Natural killer cell (primary cell): Measurements from ENCODE around the gene TNFAIP8L3. TPM values are rescaled to one million over a fixed set of nuclear protein-coding genes. Genes with fewer than 3 reads are reported as not detected.
A peak's percentile ranks its signal among the peaks of the same experiment; 100 is the strongest.

Source experiments
- ATAC-seq, 3 donors: fragments of 150-1000 bp in 2 of 3; fragments of 200-7000 bp in 1 of 3; cut with Tn5 transposase; 1 replicate in 1 of 3; 2 replicates in 2 of 3; pipeline ENCODE4 v1.10.0; 2021; ENCODE audit warnings: mild to moderate bottlenecking in 2 of 3, moderate library complexity in 2 of 3
- DNase-seq, 2 donors: peaks; one replicate each; pipeline versions ENCODE4 v3.0.0 to v3.0.0-alpha.2; 2013 to 2021; ENCODE audit warnings: mixed read lengths in 1 of 2
- H3K27ac ChIP-seq: one replicate; pipeline ENCODE4 v1.5.1; 2013; ENCODE audit warnings: mild to moderate bottlenecking, low read length
- H3K27me3 ChIP-seq: one replicate; pipeline ENCODE4 v1.6.1; 2013; ENCODE audit warnings: low read length; ENCODE audit not compliant: control insufficient read depth, insufficient read depth
- H3K36me3 ChIP-seq: one replicate; pipeline ENCODE4 v1.6.1; 2013; ENCODE audit warnings: low read length; ENCODE audit not compliant: control insufficient read depth, insufficient read depth
- H3K4me1 ChIP-seq: one replicate; pipeline ENCODE4 v1.6.1; 2013; ENCODE audit warnings: low read length; ENCODE audit not compliant: control insufficient read depth, insufficient read depth
- H3K4me3 ChIP-seq: one replicate; pipeline ENCODE4 v1.5.1; 2013; ENCODE audit warnings: low read length
- H3K9me3 ChIP-seq: one replicate; pipeline ENCODE4 v1.6.1; 2013; ENCODE audit warnings: low read length; ENCODE audit not compliant: control insufficient read depth, insufficient read depth
- H3K27ac Mint-ChIP-seq, 2 donors: one replicate each; pipeline ENCODE4 v1.8.0; 2022; ENCODE audit warnings: mild to moderate bottlenecking in 2 of 2, mixed read lengths in 2 of 2, moderate library complexity in 1 of 2
- H3K27me3 Mint-ChIP-seq, 2 donors: one replicate each; pipeline ENCODE4 v1.8.0; 2022; ENCODE audit warnings: low read depth in 2 of 2, mixed read lengths in 2 of 2
- H3K36me3 Mint-ChIP-seq: one replicate; pipeline ENCODE4 v1.8.0; 2022; ENCODE audit warnings: mixed read lengths
- H3K4me1 Mint-ChIP-seq, 2 donors: one replicate each; pipeline ENCODE4 v1.8.0; 2022; ENCODE audit warnings: mixed read lengths in 2 of 2
- H3K4me3 Mint-ChIP-seq: one replicate; pipeline ENCODE4 v1.8.0; 2022; ENCODE audit warnings: mild to moderate bottlenecking, moderate library complexity, mixed read lengths
- H3K9me3 Mint-ChIP-seq, 2 donors: one replicate each; pipeline ENCODE4 v1.8.0; 2022; ENCODE audit warnings: mixed read lengths in 2 of 2
- WGBS: methylation state at CpG from one replicate; pipeline ENCODE4 v1.1.7; 2013; ENCODE audit warnings: missing lambda C conversion rate; ENCODE audit not compliant: insufficient coverage; 5-methylcytosine and 5-hydroxymethylcytosine counted together
- intact Hi-C: fragments of 100-400 bp; cut with micrococcal nuclease; formaldehyde crosslinking; loops from one replicate; pipeline ENCODE4 v1.14.2; 2022
- total RNA-seq, 4 donors: library from RNA; stranded (reverse); fragments of 120-200 nt in 1 of 4; gene quantifications; one replicate each; pipeline versions ENCODE4 v1.2.3 to v1.2.4, GENCODE V29; 2013 to 2022
- TF ChIP-seq, protein P1 (sequence below): fragments of 200-600 bp; IDR thresholded peaks from one replicate; pipeline ENCODE4 v1.8.0; 2022; ENCODE audit warnings: antibody characterized with exemption

TNFAIP8L3 gene
- total RNA-seq, 3 donors from 2014 or later (not counting 1 experiment from before 2014, with no cell fraction given): not detected

DNA sequence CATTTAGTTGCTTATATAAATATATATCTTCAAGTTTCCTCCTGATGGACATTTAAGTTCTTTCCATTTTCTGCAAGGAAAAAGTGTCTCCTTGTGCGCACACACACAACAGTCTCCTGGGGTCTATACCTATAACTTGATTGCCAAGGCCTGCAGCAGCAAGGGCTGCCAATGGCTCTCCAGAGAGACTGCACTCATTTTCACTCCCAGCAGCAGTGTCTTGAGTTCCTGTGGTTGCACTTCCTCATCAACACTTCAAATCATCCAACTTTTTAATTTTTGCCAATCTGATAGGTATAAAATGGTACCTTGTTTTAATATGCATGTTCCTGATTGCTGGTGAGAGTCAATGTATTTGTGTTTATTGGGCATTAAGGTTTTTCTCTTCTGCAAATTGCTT is 23.1 kb downstream of the TNFAIP8L3 start:
- Histone ChIP-seq H3K4me3 (no peak overlapping the region), H3K36me3 (no peaks in the 10 kb centered on the region), H3K4me1 (peaks cover 6% of the 10 kb centered on the region), H3K9me3 (no peaks in the 10 kb centered on the region), H3K27ac (no peak overlapping the region), H3K27me3 (peaks cover 3% of the 10 kb centered on the region)
- Mint-ChIP-seq H3K4me1 (peaks cover 9 to 18% of the 10 kb centered on the region in 2 donors), H3K36me3 (no peaks in the 10 kb centered on the region), H3K27me3 (peaks cover 5 to 39% of the 10 kb centered on the region in 2 donors), H3K4me3 (no peak overlapping the region), H3K9me3 (no peaks in the 10 kb centered on the region), H3K27ac (no peak overlapping the region)
- 100% methylated on average over 1 of the region's 1 CpG for WGBS
- intact Hi-C loops: no loop called here
- DNase-seq (no peak), ATAC-seq (peak in 2 of 3 donors; percentile 31 to 45)
- TF ChIP-seq, protein P1, sequence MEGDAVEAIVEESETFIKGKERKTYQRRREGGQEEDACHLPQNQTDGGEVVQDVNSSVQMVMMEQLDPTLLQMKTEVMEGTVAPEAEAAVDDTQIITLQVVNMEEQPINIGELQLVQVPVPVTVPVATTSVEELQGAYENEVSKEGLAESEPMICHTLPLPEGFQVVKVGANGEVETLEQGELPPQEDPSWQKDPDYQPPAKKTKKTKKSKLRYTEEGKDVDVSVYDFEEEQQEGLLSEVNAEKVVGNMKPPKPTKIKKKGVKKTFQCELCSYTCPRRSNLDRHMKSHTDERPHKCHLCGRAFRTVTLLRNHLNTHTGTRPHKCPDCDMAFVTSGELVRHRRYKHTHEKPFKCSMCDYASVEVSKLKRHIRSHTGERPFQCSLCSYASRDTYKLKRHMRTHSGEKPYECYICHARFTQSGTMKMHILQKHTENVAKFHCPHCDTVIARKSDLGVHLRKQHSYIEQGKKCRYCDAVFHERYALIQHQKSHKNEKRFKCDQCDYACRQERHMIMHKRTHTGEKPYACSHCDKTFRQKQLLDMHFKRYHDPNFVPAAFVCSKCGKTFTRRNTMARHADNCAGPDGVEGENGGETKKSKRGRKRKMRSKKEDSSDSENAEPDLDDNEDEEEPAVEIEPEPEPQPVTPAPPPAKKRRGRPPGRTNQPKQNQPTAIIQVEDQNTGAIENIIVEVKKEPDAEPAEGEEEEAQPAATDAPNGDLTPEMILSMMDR: no peak

DNA sequence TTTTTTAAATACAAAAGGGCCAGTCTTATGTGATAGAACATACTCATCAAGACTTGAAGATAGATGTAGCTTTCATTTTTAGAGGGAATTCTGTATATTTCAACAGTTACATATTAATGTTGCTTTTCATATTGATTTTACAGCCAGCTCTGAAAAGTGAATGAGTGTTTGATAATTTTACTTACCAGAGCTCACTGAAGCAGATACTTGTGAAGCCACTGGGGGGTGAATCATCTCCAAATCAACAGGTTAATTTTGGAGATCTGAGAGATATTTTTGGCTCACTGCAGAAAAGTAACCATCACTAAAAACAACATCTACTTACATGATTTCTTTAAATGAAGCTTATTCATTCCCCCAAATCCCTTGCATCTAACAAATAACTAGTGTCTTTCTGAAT is 24.7 kb downstream of the TNFAIP8L3 start:
- no peaks in the 10 kb centered on the region for H3K36me3 Mint-ChIP-seq
- H3K27me3 ChIP-seq: peaks cover 5% of the 10 kb centered on the region
- intact Hi-C loops: no loop called here
- H3K4me3 Mint-ChIP-seq: no peak overlapping the region
- peaks cover 12 to 35% of the 10 kb centered on the region in 2 donors for H3K27me3 Mint-ChIP-seq
- ATAC-seq (no peak), DNase-seq (no peak)
- H3K9me3 Mint-ChIP-seq: no peaks in the 10 kb centered on the region
- H3K36me3 ChIP-seq: no peaks in the 10 kb centered on the region
- H3K27ac ChIP-seq: no peak overlapping the region
- H3K4me1 Mint-ChIP-seq: peaks cover 8 to 9% of the 10 kb centered on the region in 2 donors
- H3K4me1 ChIP-seq: no peaks in the 10 kb centered on the region
- H3K4me3 ChIP-seq: no peak overlapping the region
- H3K9me3 ChIP-seq: no peaks in the 10 kb centered on the region
- no peak overlapping the region for H3K27ac Mint-ChIP-seq
- TF ChIP-seq, protein P1: no peak

DNA sequence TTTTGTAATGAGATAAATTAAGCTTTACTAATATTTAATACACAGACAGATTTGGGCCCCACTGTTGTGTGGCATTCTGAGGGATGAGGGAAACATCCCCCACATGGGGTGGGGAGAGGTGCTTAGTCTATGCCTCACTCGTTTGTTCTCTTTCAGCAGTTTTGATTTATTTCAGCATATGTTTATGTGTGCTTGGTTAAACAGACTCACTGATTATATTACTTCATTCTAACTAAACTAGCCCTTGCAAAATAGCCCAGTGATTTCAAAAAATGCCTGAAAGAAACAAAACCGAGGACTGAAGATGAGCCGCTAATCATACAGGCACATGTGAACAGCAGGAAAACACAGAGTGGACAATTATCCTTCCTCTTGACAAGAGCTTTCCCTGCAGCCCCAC is 27.2 kb downstream of the TNFAIP8L3 start:
- Histone ChIP-seq H3K36me3 (no peaks in the 10 kb centered on the region), H3K4me1 (no peaks in the 10 kb centered on the region), H3K27ac (no peak overlapping the region), H3K4me3 (no peak overlapping the region), H3K27me3 (peaks cover 6% of the 10 kb centered on the region), H3K9me3 (no peaks in the 10 kb centered on the region)
- ATAC-seq (no peak), DNase-seq (no peak)
- TF ChIP-seq, protein P1: no peak
- WGBS: 98% methylated on average over 2 of the region's 3 CpGs
- Mint-ChIP-seq H3K9me3 (no peaks in the 10 kb centered on the region), H3K27me3 (peaks cover 19 to 50% of the 10 kb centered on the region in 2 donors), H3K4me1 (peaks cover 8 to 9% of the 10 kb centered on the region in 2 donors), H3K27ac (no peak overlapping the region), H3K4me3 (no peak overlapping the region), H3K36me3 (no peaks in the 10 kb centered on the region)
- intact Hi-C loops: no loop called here

DNA sequence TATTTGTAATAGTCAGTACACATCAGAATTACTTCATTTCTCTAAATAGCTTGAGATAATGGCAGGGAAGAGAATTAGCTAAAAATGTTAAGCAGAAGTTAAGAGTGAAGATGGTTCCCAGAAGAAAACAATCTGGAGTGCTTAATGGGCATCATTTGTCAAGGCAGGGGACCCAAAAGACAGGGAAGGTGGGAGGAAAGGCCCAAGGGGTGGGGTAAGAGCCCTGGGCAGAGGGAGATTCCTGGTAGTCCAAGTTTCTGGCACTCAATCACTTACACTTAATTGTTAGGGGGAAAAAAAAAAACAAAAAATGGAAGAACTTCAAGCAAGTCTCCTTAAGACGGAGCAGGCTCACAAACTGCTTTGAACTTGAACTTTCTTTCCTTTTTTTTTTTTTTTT is 28.9 kb downstream of the TNFAIP8L3 start:
- Histone ChIP-seq H3K9me3 (no peaks in the 10 kb centered on the region), H3K27me3 (peaks cover 6% of the 10 kb centered on the region), H3K27ac (no peak overlapping the region), H3K4me3 (no peak overlapping the region), H3K36me3 (no peaks in the 10 kb centered on the region), H3K4me1 (no peaks in the 10 kb centered on the region)
- Mint-ChIP-seq H3K27ac (no peak overlapping the region), H3K36me3 (no peaks in the 10 kb centered on the region), H3K4me1 (no peaks in the 10 kb centered on the region), H3K9me3 (no peaks in the 10 kb centered on the region), H3K27me3 (peaks cover 19 to 52% of the 10 kb centered on the region in 2 donors), H3K4me3 (no peak overlapping the region)
- TF ChIP-seq, protein P1: no peak
- DNase-seq (no peak), ATAC-seq (no peak)
- intact Hi-C loops: no loop called here
- WGBS: 76% methylated on average over 1 of the region's 1 CpG
